Measurements from ENCODE around the gene LSMEM2.

LSMEM2 gene

GRCh38 chr3:50251220-50251619 is 27.7 kb upstream of the LSMEM2 start:
- H3K4me3 ChIP-seq (replicated peaks; ENCODE audit: low read depth, low read length): no peak overlapping the region
- DNase-seq (ENCODE audit: extremely low read depth, low read depth): no peak
- TF ChIP-seq CTCF (IDR thresholded peaks at IDR 0.05; ENCODE audit: low read depth, low read length, missing control alignments): no peak

DNA sequence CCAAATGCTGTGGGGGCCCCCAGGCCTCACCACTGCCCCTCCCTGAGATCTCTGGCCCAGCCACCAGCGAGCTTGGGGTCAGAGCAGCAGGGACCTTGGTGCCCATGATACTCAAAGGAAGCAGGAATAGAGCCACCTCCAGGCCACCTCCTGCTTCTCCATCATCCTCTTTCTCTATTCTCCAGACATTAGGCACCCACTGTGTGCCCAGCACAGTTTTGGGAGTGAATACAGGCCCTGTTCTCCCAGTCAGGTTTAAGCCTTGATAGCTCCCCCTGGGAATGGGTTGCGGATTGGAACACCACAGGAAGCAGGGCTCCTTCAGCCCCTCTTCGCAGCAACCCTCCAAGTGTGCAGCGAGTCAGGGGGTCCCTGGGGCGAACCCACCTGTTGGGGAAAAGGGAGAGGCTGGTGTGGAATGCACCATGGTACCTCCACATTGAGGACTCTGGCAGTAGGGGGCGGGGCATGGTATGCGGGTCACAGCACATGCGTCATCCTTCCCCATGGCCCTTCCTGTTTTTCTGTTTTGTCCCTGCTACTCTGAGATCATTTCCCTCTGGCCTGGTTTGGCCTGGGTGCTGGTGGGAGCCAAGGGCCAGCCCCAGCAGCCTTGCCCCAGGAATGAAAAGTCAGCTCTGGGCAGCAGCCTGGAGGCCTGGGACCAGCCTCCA is 24.2 kb upstream of the LSMEM2 start:
- no peak for DNase-seq (ENCODE audit: extremely low read depth, low read depth)
- H3K4me3 ChIP-seq (replicated peaks; ENCODE audit: low read depth, low read length): no peak overlapping the region
- no peak for TF ChIP-seq CTCF (IDR thresholded peaks at IDR 0.05; ENCODE audit: low read depth, low read length, missing control alignments)

GRCh38 chr3:50255251-50255615 is 23.7 kb upstream of the LSMEM2 start:
- no peak overlapping the region for H3K4me3 ChIP-seq (replicated peaks; ENCODE audit: low read depth, low read length)
- no peak for TF ChIP-seq CTCF (IDR thresholded peaks at IDR 0.05; ENCODE audit: low read depth, low read length, missing control alignments)

DNA sequence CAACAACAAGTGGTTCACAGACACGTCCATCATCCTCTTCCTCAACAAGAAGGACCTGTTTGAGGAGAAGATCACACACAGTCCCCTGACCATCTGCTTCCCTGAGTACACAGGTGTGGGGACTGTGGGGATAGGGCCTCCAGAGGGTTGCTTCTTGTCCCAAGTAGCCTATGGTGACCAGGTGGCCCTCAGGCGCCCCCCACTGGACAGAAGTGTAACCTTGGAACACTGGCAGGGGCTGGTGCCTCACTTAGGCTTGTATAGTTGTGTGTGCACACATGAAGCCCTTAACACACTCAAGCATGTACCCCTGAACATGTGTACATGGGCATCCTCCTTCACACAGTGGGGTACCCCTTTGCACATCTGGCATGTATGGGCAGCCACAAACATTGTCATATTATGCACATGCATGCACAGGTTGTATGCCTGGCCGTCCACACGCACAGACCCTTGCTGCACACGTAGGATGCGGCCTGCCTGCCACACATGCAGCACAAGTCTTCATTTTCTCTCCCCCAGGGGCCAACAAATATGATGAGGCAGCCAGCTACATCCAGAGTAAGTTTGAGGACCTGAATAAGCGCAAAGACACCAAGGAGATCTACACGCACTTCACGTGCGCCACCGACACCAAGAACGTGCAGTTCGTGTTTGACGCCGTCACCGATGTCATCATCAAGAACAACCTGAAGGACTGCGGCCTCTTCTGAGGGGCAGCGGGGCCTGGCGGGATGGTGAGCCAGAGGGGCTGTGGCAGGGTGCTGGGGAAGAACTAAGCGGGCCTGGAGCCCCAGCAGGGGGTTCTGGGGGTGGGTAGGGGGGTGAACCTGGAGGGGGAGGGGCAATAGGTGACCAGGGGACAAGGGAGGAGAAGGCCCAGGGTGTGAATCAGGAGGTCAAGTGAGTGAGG is 21.7 kb upstream of the LSMEM2 start:
- H3K4me3 ChIP-seq (replicated peaks; ENCODE audit: low read depth, low read length): no peak overlapping the region
- DNase-seq (ENCODE audit: extremely low read depth, low read depth): no peak
- TF ChIP-seq CTCF (IDR thresholded peaks at IDR 0.05; ENCODE audit: low read depth, low read length, missing control alignments): peak; percentile 73

More at GRCh38 chr3:50255251-50255615, 23.7 kb upstream of the LSMEM2 start:
- DNase-seq (ENCODE audit: extremely low read depth, low read depth): no peak

- DNase-seq (ENCODE audit: extremely low read depth, low read depth): no peak
- TF ChIP-seq CTCF (IDR thresholded peaks at IDR 0.05; ENCODE audit: low read depth, low read length, missing control alignments): no peak
- H3K4me3 ChIP-seq (replicated peaks; ENCODE audit: low read depth, low read length): no peak overlapping the region
Measured at GRCh38 chr3:50258029-50258680, 20.7 kb upstream of the LSMEM2 start.

- H3K4me3 ChIP-seq (replicated peaks; ENCODE audit: low read depth, low read length): no peak overlapping the region
- no peak for TF ChIP-seq CTCF (IDR thresholded peaks at IDR 0.05; ENCODE audit: low read depth, low read length, missing control alignments)
- no peak for DNase-seq (ENCODE audit: extremely low read depth, low read depth)
Measured at GRCh38 chr3:50258979-50259378, 19.9 kb upstream of the LSMEM2 start.
